ENCODE data around the gene MFRP. TPM values are rescaled to one million over a fixed set of nuclear protein-coding genes. Genes with fewer than 3 reads are reported as not detected.
A peak's percentile ranks its signal among the peaks of the same experiment; 100 is the strongest.

The MFRP gene
- total and polyA plus RNA-seq, 10 of the 15 experiments (the other 5 are each of a cell fraction or from before 2014, with no cell fraction given): not detected

DNA sequence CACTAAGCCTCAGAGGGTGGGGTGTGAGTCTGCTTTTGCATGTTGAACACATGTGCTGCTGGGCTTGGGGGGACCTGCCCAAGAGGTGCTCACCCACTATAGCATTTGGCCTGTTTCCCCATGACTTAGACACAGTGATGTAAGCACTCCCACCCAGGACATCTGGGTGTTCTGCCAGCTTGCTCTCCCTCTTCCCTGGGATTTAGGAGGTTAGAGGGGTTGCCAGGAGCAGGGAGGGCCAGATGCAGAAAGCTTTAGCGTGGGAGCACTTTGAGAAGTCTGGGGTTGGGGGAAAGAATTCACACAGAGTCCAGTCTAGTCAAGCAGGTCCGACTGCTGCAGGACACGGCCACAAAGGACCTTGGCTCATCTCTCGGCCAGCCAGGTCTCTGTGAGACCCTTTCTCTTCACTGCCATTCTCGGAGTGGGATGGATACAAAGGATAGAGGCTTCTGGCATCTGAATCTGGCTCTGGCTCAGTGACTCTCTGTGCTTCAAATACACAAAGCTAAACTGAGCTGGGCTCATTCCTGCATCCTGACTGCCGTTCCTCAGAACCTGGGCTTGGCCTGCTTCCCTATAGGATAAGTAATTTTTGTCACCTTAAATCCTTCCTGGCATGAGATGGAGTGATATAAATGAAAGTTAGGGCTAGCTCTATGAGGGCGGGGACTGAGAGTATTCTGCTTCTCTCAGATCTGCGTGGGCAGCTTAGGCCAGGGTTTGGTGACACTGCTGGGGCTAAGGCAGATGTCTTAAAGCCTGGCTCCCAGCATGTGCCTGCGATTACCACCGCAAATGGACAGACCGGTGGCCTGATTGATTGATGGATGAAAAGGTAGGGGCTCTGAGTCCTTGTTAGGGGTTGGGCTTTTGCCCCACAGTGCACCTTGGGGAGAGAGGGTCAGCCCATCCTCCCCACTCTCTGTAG, 20.4 kb upstream of the MFRP start:
- Histone ChIP-seq H2AFZ (ENCODE audit: control insufficient read depth, low read depth, low read length) (no peak overlapping the region), H3K4me3 (no peak overlapping the region), H3K79me2 (ENCODE audit: control insufficient read depth, insufficient read depth, low read length) (no peaks in the 10 kb centered on the region), H3K9ac (ENCODE audit: control insufficient read depth, insufficient read depth, low read length) (no peak overlapping the region), H3K27ac (ENCODE audit: control insufficient read depth, insufficient read depth) (no peak overlapping the region), H4K20me1 (ENCODE audit: control insufficient read depth, insufficient read depth) (no peaks in the 10 kb centered on the region), H3K4me2 (ENCODE audit: control insufficient read depth, insufficient read depth) (no peak overlapping the region), H3K4me1 (ENCODE audit: control insufficient read depth, insufficient read depth, low read length) (no peaks in the 10 kb centered on the region), H3K36me3 (ENCODE audit: control insufficient read depth in 2 of 2, insufficient read depth in 2 of 2, low read length in 1 of 2) (no peaks in the 10 kb centered on the region), H3K27me3 (replicated peaks in 1 of 2; ENCODE audit: control insufficient read depth in 2 of 2, insufficient read depth in 2 of 2, low read length in 1 of 2) (peaks cover 4 to 9% of the 10 kb centered on the region in 2 experiments; a peak in 3 of 4 replicates), H3K9me3 (replicated peaks; ENCODE audit: control insufficient read depth, insufficient read depth, low read length) (no peaks in the 10 kb centered on the region)
- intact Hi-C loops (cut with micrococcal nuclease; ENCODE audit: unreplicated experiment): no loop called here
- WGBS (ENCODE audit: insufficient coverage, insufficient replicate concordance, low lambda C conversion rate, missing lambda C conversion rate): 17% methylated on average over 11 of the region's 11 CpGs
- BruUV-seq (replicated peaks): no TSS peak
- ChIA-PET POLR2A (interaction anchor here (1.5 kb wide), 1 partner anchor 9 kb away, joined by 5 read pairs; no protein-coding TSS in a partner anchor), RAD21 (ENCODE audit: unreplicated experiment) (interaction anchor here (1.3 to 2.0 kb wide), 2 partner anchors 9 to 11 kb away, joined by 6 to 10 read pairs; no protein-coding TSS in a partner anchor), SMC1A (ENCODE audit: uncharacterized antibody, unreplicated experiment) (interaction anchor here (1.5 kb wide), 2 partner anchors 10 to 11 kb away, joined by 3 to 5 read pairs; no protein-coding TSS in a partner anchor), CTCF (interaction anchor here (0.7 to 17.9 kb wide), 4 partner anchors 10 to 28 kb away, joined by 3 to 183 read pairs (median 4); partner anchors contain the start of gene USP2)
- in situ Hi-C loops (cut with MboI): no loop called here
- ATAC-seq: no peak
- no peak for DNase-seq (ENCODE audit: low read depth, low spot score)
- TF ChIP-seq SUPT20H (IDR thresholded peaks at IDR 0.05; ENCODE audit: borderline replicate concordance, control insufficient read depth, low read depth, low read length) (no peak), SREBF1 (IDR thresholded peaks at IDR 0.05; ENCODE audit: low read length) (no peak), TCF12 (IDR thresholded peaks at IDR 0.05; ENCODE audit: low read depth, low read length) (no peak), MEF2A (IDR thresholded peaks at IDR 0.05; ENCODE audit: insufficient read depth, low read depth, low read length) (no peak), CBX5 (IDR thresholded peaks at IDR 0.05; ENCODE audit: low read depth) (no peak), EGR1 (IDR thresholded peaks at IDR 0.05; ENCODE audit: borderline replicate concordance in 1 of 2, low read depth in 2 of 2, low read length in 2 of 2) (no peak)
- TF ChIP-seq, protein P1, sequence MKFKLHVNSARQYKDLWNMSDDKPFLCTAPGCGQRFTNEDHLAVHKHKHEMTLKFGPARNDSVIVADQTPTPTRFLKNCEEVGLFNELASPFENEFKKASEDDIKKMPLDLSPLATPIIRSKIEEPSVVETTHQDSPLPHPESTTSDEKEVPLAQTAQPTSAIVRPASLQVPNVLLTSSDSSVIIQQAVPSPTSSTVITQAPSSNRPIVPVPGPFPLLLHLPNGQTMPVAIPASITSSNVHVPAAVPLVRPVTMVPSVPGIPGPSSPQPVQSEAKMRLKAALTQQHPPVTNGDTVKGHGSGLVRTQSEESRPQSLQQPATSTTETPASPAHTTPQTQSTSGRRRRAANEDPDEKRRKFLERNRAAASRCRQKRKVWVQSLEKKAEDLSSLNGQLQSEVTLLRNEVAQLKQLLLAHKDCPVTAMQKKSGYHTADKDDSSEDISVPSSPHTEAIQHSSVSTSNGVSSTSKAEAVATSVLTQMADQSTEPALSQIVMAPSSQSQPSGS (IDR thresholded peaks at IDR 0.05; ENCODE audit: low read length): no peak
- FAIRE-seq: peak; percentile 18
